ENCODE results near the gene AMOT.

Gene AMOT

DNA sequence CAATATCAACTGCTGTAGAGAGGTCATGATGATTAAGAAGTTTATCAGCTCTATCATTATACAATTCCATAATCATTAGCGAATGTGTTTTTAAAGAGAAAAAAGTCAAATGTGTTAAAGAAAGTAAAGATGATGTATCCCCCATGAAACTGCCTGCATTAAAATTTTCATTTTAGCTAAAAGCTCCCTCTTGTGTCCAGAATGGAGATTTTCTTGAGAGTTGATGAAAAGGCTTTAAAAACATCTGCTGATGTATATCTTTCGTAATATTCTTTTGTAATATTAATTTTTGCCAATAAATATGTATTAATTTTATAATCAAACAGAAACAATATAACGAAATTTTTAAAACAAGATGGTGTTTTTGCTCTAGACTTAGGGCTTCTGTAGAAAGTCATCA, 108.8 kb downstream of the AMOT start:
- ChIA-PET POLR2A (no interaction called here), CTCF (interaction anchor here (1.0 to 1.8 kb wide), 3 partner anchors 25 to 419 kb away, joined by 3 read pairs; no protein-coding TSS in a partner anchor)
- TF ChIP-seq, protein P1, sequence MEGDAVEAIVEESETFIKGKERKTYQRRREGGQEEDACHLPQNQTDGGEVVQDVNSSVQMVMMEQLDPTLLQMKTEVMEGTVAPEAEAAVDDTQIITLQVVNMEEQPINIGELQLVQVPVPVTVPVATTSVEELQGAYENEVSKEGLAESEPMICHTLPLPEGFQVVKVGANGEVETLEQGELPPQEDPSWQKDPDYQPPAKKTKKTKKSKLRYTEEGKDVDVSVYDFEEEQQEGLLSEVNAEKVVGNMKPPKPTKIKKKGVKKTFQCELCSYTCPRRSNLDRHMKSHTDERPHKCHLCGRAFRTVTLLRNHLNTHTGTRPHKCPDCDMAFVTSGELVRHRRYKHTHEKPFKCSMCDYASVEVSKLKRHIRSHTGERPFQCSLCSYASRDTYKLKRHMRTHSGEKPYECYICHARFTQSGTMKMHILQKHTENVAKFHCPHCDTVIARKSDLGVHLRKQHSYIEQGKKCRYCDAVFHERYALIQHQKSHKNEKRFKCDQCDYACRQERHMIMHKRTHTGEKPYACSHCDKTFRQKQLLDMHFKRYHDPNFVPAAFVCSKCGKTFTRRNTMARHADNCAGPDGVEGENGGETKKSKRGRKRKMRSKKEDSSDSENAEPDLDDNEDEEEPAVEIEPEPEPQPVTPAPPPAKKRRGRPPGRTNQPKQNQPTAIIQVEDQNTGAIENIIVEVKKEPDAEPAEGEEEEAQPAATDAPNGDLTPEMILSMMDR (IDR thresholded peaks at IDR 0.05; ENCODE audit: control extremely low read depth, extremely low read depth, low read depth, missing control alignments): no peak
- DNase-seq (ENCODE audit: extremely low spot score): no peak
